ENCODE data around the gene RXRA.

Gene RXRA

GRCh38 chr9:134406366-134407120, 80.3 kb downstream of the RXRA start:
- no peak for DNase-seq

- peak; percentile 66 to 71 for DNase-seq
Measured at GRCh38 chr9:134407121-134407779, 81.0 kb downstream of the RXRA start.

GRCh38 chr9:134408389-134408788, 82.1 kb downstream of the RXRA start:
- no peak for DNase-seq

GRCh38 chr9:134408939-134409737, 82.9 kb downstream of the RXRA start:
- no peak for DNase-seq

- DNase-seq, result no peak
Measured at GRCh38 chr9:134410071-134410834, 84.0 kb downstream of the RXRA start.

GRCh38 chr9:134410835-134411217, 84.6 kb downstream of the RXRA start:
- DNase-seq, result no peak

- DNase-seq, result no peak
Measured at GRCh38 chr9:134411440-134412297, 85.4 kb downstream of the RXRA start.

- DNase-seq, result no peak
Measured at GRCh38 chr9:134412298-134412711, 86.0 kb downstream of the RXRA start.

GRCh38 chr9:134413112-134413715, 87.0 kb downstream of the RXRA start:
- no peak for DNase-seq

GRCh38 chr9:134413890-134414623, 87.8 kb downstream of the RXRA start:
- no peak for DNase-seq

GRCh38 chr9:134414900-134415425, 88.7 kb downstream of the RXRA start:
- DNase-seq, result no peak

GRCh38 chr9:134416385-134417015, 90.2 kb downstream of the RXRA start:
- DNase-seq, result no peak

GRCh38 chr9:134418354-134418753, 92.1 kb downstream of the RXRA start:
- no peak for DNase-seq

GRCh38 chr9:134419000-134419683, 92.9 kb downstream of the RXRA start:
- DNase-seq, result no peak

GRCh38 chr9:134419684-134420076, 93.4 kb downstream of the RXRA start:
- DNase-seq, result no peak

- DNase-seq, result no peak
Measured at GRCh38 chr9:134420281-134420845, 94.1 kb downstream of the RXRA start.

- DNase-seq, result no peak
Measured at GRCh38 chr9:134420974-134421432, 94.7 kb downstream of the RXRA start.

- DNase-seq, result no peak
Measured at GRCh38 chr9:134421888-134422287, 95.6 kb downstream of the RXRA start.

Data from activated CD4-positive, alpha-beta T cell treated with anti-CD3 and anti-CD28 coated beads, Interleukin-2, amount 50 U/mL, for 4 hours (primary cell).